HepG2 (cell line): Measurements from ENCODE around the gene NDRG3. TPM values are rescaled to one million over a fixed set of nuclear protein-coding genes. Genes with fewer than 3 reads are reported as not detected.

Experiments used
- KDM5A ChIP-seq: fragments of 200-600 bp; sonication (generic); IDR thresholded peaks from 2 replicates; pipeline ENCODE4 v1.7.0; 2018; ENCODE audit warnings: antibody characterized with exemption, mild to moderate bottlenecking, low read length, borderline replicate concordance
- PRPF4 ChIP-seq: fragments of 200-400 bp; formaldehyde crosslinking; IDR thresholded peaks from 2 replicates; pipeline ENCODE4 v1.6.1; 2016; ENCODE audit warnings: low read length, low read depth; ENCODE audit not compliant: poor library complexity, severe bottlenecking
- RELA ChIP-seq: sonication (generic); formaldehyde crosslinking; IDR thresholded peaks from 2 replicates; pipeline ENCODE4 v1.4.0; 2020; ENCODE audit warnings: missing genetic modification reagents
- RFXANK ChIP-seq: IDR thresholded peaks from 2 replicates; pipeline ENCODE4 v1.6.1; 2016
- XRCC5 ChIP-seq: fragments of 200-400 bp; formaldehyde crosslinking; optimal IDR thresholded peaks from 2 replicates; pipeline ENCODE3; 2017; ENCODE audit warnings: mild to moderate bottlenecking, low read length
- ZBTB39 ChIP-seq: sonication (generic); formaldehyde crosslinking; IDR thresholded peaks from 2 replicates; pipeline ENCODE4 v1.5.0; 2020; ENCODE audit warnings: missing genetic modification reagents
- ZC3H4 ChIP-seq: sonication (generic); formaldehyde crosslinking; IDR thresholded peaks from 2 replicates; pipeline ENCODE4 v1.4.0; 2020; ENCODE audit warnings: missing genetic modification reagents, borderline replicate concordance
- ZHX2 ChIP-seq, 2 experiments: sonication (generic) in 1 of 2; formaldehyde crosslinking in 1 of 2; IDR thresholded peaks; 2 replicates each; pipeline versions ENCODE4 v1.6.1 to v1.9.0; 2014 to 2022; ENCODE audit warnings: antibody characterized with exemption in 1 of 2, borderline replicate concordance in 1 of 2, inconsistent platforms in 1 of 2, low read depth in 1 of 2, missing genetic modification reagents in 1 of 2
- ZNF318 ChIP-seq: sonication (generic); formaldehyde crosslinking; IDR thresholded peaks from 2 replicates; pipeline ENCODE4 v1.4.0; 2020; ENCODE audit warnings: mild to moderate bottlenecking, missing genetic modification reagents
- polyA plus RNA-seq, 8 experiments: library from polyadenylated mRNA; depleted of rRNA in 3 of 8; stranded (reverse) in 7 of 8; unstranded in 1 of 8; fragments of >200 nt; fragmentation: Illumina TruSeq in 4 of 8; extraction: Trizol in 4 of 8; gene quantifications; 2 replicates each; pipeline versions ENCODE4 v1.2.1 to v1.2.3, GENCODE V29; 2011 to 2016; ENCODE audit warnings: low read depth in 4 of 8, missing spikeins in 1 of 8, mixed read lengths in 1 of 8; ENCODE audit not compliant: insufficient read depth in 1 of 8
- total RNA-seq, 5 experiments: library from RNA; depleted of rRNA; stranded (reverse); fragments of >200 nt; fragmentation: Illumina TruSeq; extraction: Trizol; gene quantifications; 2 replicates each; pipeline ENCODE4 v1.2.3, GENCODE V29; 2016; ENCODE audit warnings: low read depth in 1 of 5
- TF ChIP-seq, protein P1 (sequence below): sonication (generic); formaldehyde crosslinking; conservative IDR thresholded peaks from 2 replicates; pipeline ENCODE4 v1.4.0; 2020; ENCODE audit warnings: missing genetic modification reagents

The NDRG3 gene
- total and polyA plus RNA-seq, 2 of the 13 experiments (the other 11 are each of a cell fraction or from before 2014, with no cell fraction given) = 36.0 to 40.5 TPM

GRCh38 chr20:36745234-36745926 is 510 bp downstream of the NDRG3 start (continued):
- TF ChIP-seq ZNF318 (CRISPR knock-in tag) (0 out of 2 replicates have a peak, but pooled peaks have one; percentile 13), ZHX2 (IDR thresholded peaks at IDR 0.05; ENCODE audit: low read depth) (no peak), ZHX2 (CRISPR knock-in tag; IDR thresholded peaks at IDR 0.05; ENCODE audit: borderline replicate concordance) (no peak), XRCC5 (peak; percentile 12), PRPF4 (no peak), RFXANK (CRISPR knock-in tag) (no peak), RELA (no peak), KDM5A (no peak), ZC3H4 (no peak; the same call in 1 of the 2 replicates), ZBTB39 (CRISPR knock-in tag) (no peak)
- TF ChIP-seq, protein P1, sequence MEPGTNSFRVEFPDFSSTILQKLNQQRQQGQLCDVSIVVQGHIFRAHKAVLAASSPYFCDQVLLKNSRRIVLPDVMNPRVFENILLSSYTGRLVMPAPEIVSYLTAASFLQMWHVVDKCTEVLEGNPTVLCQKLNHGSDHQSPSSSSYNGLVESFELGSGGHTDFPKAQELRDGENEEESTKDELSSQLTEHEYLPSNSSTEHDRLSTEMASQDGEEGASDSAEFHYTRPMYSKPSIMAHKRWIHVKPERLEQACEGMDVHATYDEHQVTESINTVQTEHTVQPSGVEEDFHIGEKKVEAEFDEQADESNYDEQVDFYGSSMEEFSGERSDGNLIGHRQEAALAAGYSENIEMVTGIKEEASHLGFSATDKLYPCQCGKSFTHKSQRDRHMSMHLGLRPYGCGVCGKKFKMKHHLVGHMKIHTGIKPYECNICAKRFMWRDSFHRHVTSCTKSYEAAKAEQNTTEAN (CRISPR knock-in tag) = no peak
